K562 (cell line): ENCODE measurements around the gene BAD. TPM values are rescaled to one million over a fixed set of nuclear protein-coding genes. Genes with fewer than 3 reads are reported as not detected.
A peak's percentile ranks its signal among the peaks of the same experiment; 100 is the strongest.

Experiments
- ADNP ChIP-seq: fragments of 200-800 bp; sonication (Bioruptor generic); IDR thresholded peaks from 2 replicates; pipeline ENCODE4 v1.6.1; 2016; ENCODE audit warnings: missing genetic modification characterization, missing compliant biosample characterization
- BCL6 ChIP-seq: fragments of 250-450 bp; sonication (Bioruptor Pico); IDR thresholded peaks from 2 replicates; pipeline ENCODE4 v1.4.0; 2020
- DDX20 ChIP-seq: fragments of 450-650 bp; IDR thresholded peaks from 2 replicates; pipeline ENCODE4 v1.6.1; 2016; ENCODE audit warnings: missing genetic modification characterization, low read depth, mild to moderate bottlenecking, missing compliant biosample characterization, moderate library complexity
- DPF2 ChIP-seq: fragments of 450-650 bp; IDR thresholded peaks from 2 replicates; pipeline ENCODE4 v1.6.1; 2016
- HDAC3 ChIP-seq: fragments of 450-650 bp; IDR thresholded peaks from 2 replicates; pipeline ENCODE4 v1.6.1; 2018; ENCODE audit warnings: borderline replicate concordance, mild to moderate bottlenecking, moderate library complexity; ENCODE audit not compliant: partially characterized antibody
- MAFG ChIP-seq: fragments of 450-650 bp; conservative IDR thresholded peaks from 2 replicates; pipeline ENCODE4 v1.6.1; 2016; ENCODE audit warnings: missing genetic modification characterization, missing compliant biosample characterization
- MTA3 ChIP-seq: fragments of 450-650 bp; formaldehyde crosslinking; IDR thresholded peaks from 2 replicates; pipeline ENCODE4 v1.6.1; 2017; ENCODE audit warnings: mild to moderate bottlenecking, borderline replicate concordance
- NCOA6 ChIP-seq: fragments of 450-650 bp; IDR thresholded peaks from 2 replicates; pipeline ENCODE4 v1.6.1; 2017; ENCODE audit warnings: mild to moderate bottlenecking
- PURB ChIP-seq: sonication (generic); formaldehyde crosslinking; IDR thresholded peaks from 2 replicates; pipeline ENCODE4 v1.9.0; 2021; ENCODE audit warnings: low read depth, mild to moderate bottlenecking, missing genetic modification reagents
- RUNX1 ChIP-seq: sonication (generic); IDR thresholded peaks from 2 replicates; pipeline ENCODE4 v1.6.1; 2016; ENCODE audit warnings: antibody characterized with exemption, low read depth
- SMC3 ChIP-seq: conservative IDR thresholded peaks from 2 replicates; pipeline ENCODE4 v1.6.1; 2011; ENCODE audit warnings: low read depth, low read length, improper control_type of control experiment; ENCODE audit not compliant: insufficient read depth
- TAF15 ChIP-seq: fragments of 200-400 bp; formaldehyde crosslinking; IDR thresholded peaks from 2 replicates; pipeline ENCODE4 v1.6.1; 2017; ENCODE audit warnings: mild to moderate bottlenecking, low read depth, low read length, moderate library complexity
- YY1 ChIP-seq, 3 experiments: IDR thresholded peaks; 2 replicates each; pipeline ENCODE4 v1.6.1; 2011; ENCODE audit warnings: low read length in 2 of 3, mild to moderate bottlenecking in 2 of 3, moderate library complexity in 2 of 3, borderline replicate concordance in 1 of 3, control low read depth in 1 of 3, low read depth in 1 of 3; ENCODE audit not compliant: insufficient read depth in 3 of 3, insufficient replicate concordance in 2 of 3, control insufficient read depth in 1 of 3, insufficient read length in 1 of 3; ENCODE audit errors: extremely low read depth in 1 of 3
- ZNF311 ChIP-seq: fragments of 250-450 bp; sonication (Bioruptor Pico); IDR thresholded peaks from 2 replicates; pipeline ENCODE4 v1.4.0; 2020; ENCODE audit warnings: mild to moderate bottlenecking, moderate library complexity
- ZNF75A ChIP-seq: fragments of 450-650 bp; formaldehyde crosslinking; IDR thresholded peaks from 2 replicates; pipeline ENCODE4 v1.4.0; 2020; ENCODE audit warnings: mild to moderate bottlenecking
- ZNF778 ChIP-seq: fragments of 450-650 bp; formaldehyde crosslinking; IDR thresholded peaks from 2 replicates; pipeline ENCODE4 v1.4.0; 2020; ENCODE audit warnings: mild to moderate bottlenecking, moderate library complexity
- ZNF830 ChIP-seq: fragments of 250-450 bp; sonication (Bioruptor Pico); IDR thresholded peaks from 2 replicates; pipeline ENCODE4 v1.5.0; 2021; ENCODE audit warnings: mild to moderate bottlenecking
- polyA plus RNA-seq, 8 experiments: library from polyadenylated mRNA; depleted of rRNA in 4 of 8; stranded (reverse) in 5 of 8; unstranded in 3 of 8; fragments of >200 nt; fragmentation: Nextera tagmentation in 2 of 8; fragmentation: Illumina TruSeq in 1 of 8; extraction: Ambion mirVana in 2 of 8; extraction: Trizol in 1 of 8; gene quantifications; 2 replicates each; pipeline versions ENCODE4 v1.2.1 to v1.2.3, GENCODE V29; 2011 to 2014; ENCODE audit warnings: inconsistent platforms in 1 of 8, missing spikeins in 1 of 8
- total RNA-seq, 7 experiments: library from RNA; depleted of rRNA in 6 of 7; stranded (reverse); fragments of >200 nt in 6 of 7; fragmentation: Illumina TruSeq in 2 of 7; extraction: Trizol in 2 of 7; gene quantifications; 2 replicates each; pipeline versions ENCODE4 v1.2.1 to v1.2.3, GENCODE V29; 2011 to 2021; ENCODE audit warnings: low replicate concordance in 1 of 7
- TF ChIP-seq, protein P1 (sequence below): sonication (generic); formaldehyde crosslinking; IDR thresholded peaks from 2 replicates; pipeline ENCODE4 v1.8.1; 2023; ENCODE audit warnings: mild to moderate bottlenecking, missing genetic modification reagents
- TF ChIP-seq, protein P2 (sequence below): sonication (generic); formaldehyde crosslinking; IDR thresholded peaks from 2 replicates; pipeline ENCODE4 v1.8.0; 2023; ENCODE audit warnings: mild to moderate bottlenecking, missing genetic modification reagents
- TF ChIP-seq, protein P3 (sequence below): IDR thresholded peaks from 3 replicates; pipeline ENCODE4 v1.6.1; 2011; ENCODE audit warnings: borderline replicate concordance, mild to moderate bottlenecking; ENCODE audit not compliant: insufficient read length, insufficient read depth
- TF ChIP-seq, protein P4 (sequence below): sonication (generic); formaldehyde crosslinking; IDR thresholded peaks from 2 replicates; pipeline ENCODE4 v1.4.0; 2020; ENCODE audit warnings: mild to moderate bottlenecking, missing genetic modification reagents

BAD gene
- total and polyA plus RNA-seq, 9 of the 15 experiments (the other 6 are each of a cell fraction or from before 2014, with no cell fraction given): 0.61 to 45.6 (median 11.8) TPM

DNA sequence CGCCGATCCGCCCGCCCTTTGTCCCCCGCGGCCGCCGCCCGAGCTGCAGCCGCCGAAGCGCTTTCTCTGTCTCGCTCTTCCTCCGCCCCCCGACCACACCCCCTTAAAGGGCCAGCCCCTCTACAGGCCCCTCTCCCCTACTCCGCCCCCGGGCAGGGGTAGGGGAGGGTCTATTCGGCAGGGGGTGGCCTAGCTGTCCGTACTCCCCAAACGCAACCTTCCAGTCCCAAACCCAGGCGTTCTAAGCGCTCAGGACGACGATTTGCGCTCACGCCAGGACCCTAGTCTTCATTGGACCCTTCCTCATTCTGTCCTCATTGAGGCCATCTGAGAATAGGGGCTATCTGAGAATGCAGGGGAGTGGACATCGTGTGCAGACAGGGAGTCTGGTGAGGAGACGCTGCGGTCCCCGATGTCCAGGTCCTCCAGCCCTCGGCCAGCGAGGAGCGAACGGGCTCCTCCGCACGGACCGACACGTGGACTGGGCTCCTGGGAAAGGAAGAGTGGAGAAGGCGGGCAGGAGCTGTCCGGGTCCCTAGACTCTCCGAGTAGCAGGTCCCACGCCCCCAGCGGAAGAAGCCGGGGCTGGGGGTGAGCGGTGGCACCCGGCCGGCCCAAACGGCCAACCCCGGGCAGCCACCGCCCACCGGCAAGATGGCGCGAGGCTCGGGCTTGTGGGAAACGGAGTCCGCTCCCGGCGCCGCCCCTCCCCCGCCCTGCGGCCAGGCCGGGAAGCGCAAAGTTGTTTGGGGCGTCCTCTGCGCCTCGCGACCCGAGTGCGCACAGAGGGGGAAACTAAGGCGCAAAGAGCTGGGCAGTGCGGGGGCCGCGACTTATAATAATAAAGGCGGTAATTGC lies 37.4 kb downstream of the BAD start, which contains the start of gene PPP1R14B (continued):
- TF ChIP-seq, protein P1, sequence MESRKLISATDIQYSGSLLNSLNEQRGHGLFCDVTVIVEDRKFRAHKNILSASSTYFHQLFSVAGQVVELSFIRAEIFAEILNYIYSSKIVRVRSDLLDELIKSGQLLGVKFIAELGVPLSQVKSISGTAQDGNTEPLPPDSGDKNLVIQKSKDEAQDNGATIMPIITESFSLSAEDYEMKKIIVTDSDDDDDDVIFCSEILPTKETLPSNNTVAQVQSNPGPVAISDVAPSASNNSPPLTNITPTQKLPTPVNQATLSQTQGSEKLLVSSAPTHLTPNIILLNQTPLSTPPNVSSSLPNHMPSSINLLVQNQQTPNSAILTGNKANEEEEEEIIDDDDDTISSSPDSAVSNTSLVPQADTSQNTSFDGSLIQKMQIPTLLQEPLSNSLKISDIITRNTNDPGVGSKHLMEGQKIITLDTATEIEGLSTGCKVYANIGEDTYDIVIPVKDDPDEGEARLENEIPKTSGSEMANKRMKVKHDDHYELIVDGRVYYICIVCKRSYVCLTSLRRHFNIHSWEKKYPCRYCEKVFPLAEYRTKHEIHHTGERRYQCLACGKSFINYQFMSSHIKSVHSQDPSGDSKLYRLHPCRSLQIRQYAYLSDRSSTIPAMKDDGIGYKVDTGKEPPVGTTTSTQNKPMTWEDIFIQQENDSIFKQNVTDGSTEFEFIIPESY (CRISPR knock-in tag): peak; percentile 42; the same call in 1 of the 2 replicates
- TF ChIP-seq HDAC3 (no peak), ZNF75A (no peak), ZNF778 (no peak), MAFG (no peak), DPF2 (peak; percentile 60), BCL6 (CRISPR knock-in tag) (no peak), NCOA6 (no peak), YY1 (IDR thresholded peaks at IDR 0.05; ENCODE audit: borderline replicate concordance in 1 of 3, control insufficient read depth in 1 of 3, extremely low read depth in 1 of 3, insufficient read depth in 3 of 3, insufficient read length in 1 of 3, insufficient replicate concordance in 2 of 3, low read depth in 1 of 3, low read length in 2 of 3) (peak; percentile 90 to 99 (median 99)), RUNX1 (no peak), MTA3 (peak; percentile 76; the same call in 1 of the 2 replicates), ZNF311 (no peak), TAF15 (no peak), ADNP (tag) (no peak), ZNF830 (CRISPR knock-in tag) (no peak), DDX20 (no peak), SMC3 (no peak), PURB (no peak)
- TF ChIP-seq, protein P2, sequence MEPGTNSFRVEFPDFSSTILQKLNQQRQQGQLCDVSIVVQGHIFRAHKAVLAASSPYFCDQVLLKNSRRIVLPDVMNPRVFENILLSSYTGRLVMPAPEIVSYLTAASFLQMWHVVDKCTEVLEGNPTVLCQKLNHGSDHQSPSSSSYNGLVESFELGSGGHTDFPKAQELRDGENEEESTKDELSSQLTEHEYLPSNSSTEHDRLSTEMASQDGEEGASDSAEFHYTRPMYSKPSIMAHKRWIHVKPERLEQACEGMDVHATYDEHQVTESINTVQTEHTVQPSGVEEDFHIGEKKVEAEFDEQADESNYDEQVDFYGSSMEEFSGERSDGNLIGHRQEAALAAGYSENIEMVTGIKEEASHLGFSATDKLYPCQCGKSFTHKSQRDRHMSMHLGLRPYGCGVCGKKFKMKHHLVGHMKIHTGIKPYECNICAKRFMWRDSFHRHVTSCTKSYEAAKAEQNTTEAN (CRISPR knock-in tag): no peak
- TF ChIP-seq, protein P3, sequence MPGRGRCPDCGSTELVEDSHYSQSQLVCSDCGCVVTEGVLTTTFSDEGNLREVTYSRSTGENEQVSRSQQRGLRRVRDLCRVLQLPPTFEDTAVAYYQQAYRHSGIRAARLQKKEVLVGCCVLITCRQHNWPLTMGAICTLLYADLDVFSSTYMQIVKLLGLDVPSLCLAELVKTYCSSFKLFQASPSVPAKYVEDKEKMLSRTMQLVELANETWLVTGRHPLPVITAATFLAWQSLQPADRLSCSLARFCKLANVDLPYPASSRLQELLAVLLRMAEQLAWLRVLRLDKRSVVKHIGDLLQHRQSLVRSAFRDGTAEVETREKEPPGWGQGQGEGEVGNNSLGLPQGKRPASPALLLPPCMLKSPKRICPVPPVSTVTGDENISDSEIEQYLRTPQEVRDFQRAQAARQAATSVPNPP: no peak
- TF ChIP-seq, protein P4, sequence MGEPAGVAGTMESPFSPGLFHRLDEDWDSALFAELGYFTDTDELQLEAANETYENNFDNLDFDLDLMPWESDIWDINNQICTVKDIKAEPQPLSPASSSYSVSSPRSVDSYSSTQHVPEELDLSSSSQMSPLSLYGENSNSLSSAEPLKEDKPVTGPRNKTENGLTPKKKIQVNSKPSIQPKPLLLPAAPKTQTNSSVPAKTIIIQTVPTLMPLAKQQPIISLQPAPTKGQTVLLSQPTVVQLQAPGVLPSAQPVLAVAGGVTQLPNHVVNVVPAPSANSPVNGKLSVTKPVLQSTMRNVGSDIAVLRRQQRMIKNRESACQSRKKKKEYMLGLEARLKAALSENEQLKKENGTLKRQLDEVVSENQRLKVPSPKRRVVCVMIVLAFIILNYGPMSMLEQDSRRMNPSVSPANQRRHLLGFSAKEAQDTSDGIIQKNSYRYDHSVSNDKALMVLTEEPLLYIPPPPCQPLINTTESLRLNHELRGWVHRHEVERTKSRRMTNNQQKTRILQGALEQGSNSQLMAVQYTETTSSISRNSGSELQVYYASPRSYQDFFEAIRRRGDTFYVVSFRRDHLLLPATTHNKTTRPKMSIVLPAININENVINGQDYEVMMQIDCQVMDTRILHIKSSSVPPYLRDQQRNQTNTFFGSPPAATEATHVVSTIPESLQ (CRISPR knock-in tag): 0 out of 2 replicates have a peak, but pooled peaks have one; percentile 55
